Measurements from ENCODE around the gene PI16. TPM values are rescaled to one million over a fixed set of nuclear protein-coding genes. Genes with fewer than 3 reads are reported as not detected.
A peak's percentile ranks its signal among the peaks of the same experiment; 100 is the strongest.
"Not testable (repeated sequence)": the region's sequence is repeated elsewhere in the genome, so short reads cannot be mapped to it uniquely, and the experiment has no call there.

PI16 gene
- total RNA-seq, 1 donor from 2014 or later = not detected

DNA sequence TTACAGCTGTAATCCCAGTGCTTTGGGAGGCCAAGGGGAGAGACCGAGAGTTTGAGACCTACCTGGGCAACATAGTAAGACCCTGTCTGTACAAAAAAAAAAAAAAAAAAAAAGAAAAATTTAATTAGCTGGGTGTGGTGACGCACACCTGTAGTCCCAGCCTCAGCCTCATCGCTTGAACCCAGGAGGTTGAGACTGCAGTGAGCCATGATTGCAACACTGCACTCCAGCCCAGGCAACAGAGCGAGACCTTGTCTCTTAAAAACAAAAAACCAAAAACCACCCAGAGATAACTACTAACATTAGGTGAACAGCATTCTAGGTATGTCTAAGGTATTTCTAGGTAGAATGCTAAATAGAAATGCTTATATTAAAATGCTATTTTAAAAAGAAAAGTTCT is 21.0 kb upstream of the PI16 start:
- TF ChIP-seq, protein P1, sequence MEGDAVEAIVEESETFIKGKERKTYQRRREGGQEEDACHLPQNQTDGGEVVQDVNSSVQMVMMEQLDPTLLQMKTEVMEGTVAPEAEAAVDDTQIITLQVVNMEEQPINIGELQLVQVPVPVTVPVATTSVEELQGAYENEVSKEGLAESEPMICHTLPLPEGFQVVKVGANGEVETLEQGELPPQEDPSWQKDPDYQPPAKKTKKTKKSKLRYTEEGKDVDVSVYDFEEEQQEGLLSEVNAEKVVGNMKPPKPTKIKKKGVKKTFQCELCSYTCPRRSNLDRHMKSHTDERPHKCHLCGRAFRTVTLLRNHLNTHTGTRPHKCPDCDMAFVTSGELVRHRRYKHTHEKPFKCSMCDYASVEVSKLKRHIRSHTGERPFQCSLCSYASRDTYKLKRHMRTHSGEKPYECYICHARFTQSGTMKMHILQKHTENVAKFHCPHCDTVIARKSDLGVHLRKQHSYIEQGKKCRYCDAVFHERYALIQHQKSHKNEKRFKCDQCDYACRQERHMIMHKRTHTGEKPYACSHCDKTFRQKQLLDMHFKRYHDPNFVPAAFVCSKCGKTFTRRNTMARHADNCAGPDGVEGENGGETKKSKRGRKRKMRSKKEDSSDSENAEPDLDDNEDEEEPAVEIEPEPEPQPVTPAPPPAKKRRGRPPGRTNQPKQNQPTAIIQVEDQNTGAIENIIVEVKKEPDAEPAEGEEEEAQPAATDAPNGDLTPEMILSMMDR (IDR thresholded peaks at IDR 0.05) = no peak
- Mint-ChIP-seq H3K4me1 (ENCODE audit: unreplicated experiment) (peaks cover 72% of the 10 kb centered on the region), H3K36me3 (ENCODE audit: unreplicated experiment) (peaks cover 2% of the 10 kb centered on the region), H3K9me3 (ENCODE audit: unreplicated experiment) (no peaks in the 10 kb centered on the region), H3K4me3 (ENCODE audit: unreplicated experiment) (no peak overlapping the region), H3K27ac (ENCODE audit: unreplicated experiment) (peak overlapping the region; percentile 0), H3K27me3 (ENCODE audit: unreplicated experiment) (no peaks in the 10 kb centered on the region)
- DNase-seq (ENCODE audit: extremely low spot score, unreplicated experiment) = no peak

DNA sequence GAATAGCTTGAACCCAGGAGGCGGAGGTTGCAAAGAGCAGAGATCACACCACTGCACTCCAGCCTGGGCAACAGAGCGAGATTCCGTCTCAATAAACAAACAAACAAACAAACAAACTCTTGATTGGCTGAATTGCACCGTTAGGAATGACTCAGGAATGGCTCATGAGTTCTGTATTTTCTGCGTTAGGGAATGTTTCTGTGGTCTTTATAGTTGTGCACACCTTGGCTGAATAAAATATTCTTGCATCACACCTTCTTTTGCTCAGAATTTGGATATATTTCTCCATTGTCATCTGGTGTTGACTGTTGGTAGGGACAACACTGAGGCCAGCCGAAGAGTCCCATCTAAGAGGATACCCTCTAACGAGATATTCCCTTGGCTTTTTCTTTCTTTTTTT is 19.6 kb upstream of the PI16 start:
- DNase-seq (ENCODE audit: extremely low spot score, unreplicated experiment) = no peak
- Mint-ChIP-seq H3K27ac (ENCODE audit: unreplicated experiment) (peak overlapping the region; percentile 6), H3K9me3 (ENCODE audit: unreplicated experiment) (no peaks in the 10 kb centered on the region), H3K4me1 (ENCODE audit: unreplicated experiment) (peaks cover 60% of the 10 kb centered on the region), H3K36me3 (ENCODE audit: unreplicated experiment) (peaks cover 2% of the 10 kb centered on the region), H3K27me3 (ENCODE audit: unreplicated experiment) (no peaks in the 10 kb centered on the region), H3K4me3 (ENCODE audit: unreplicated experiment) (no peak overlapping the region)
- TF ChIP-seq, protein P1 (IDR thresholded peaks at IDR 0.05) = no peak

DNA sequence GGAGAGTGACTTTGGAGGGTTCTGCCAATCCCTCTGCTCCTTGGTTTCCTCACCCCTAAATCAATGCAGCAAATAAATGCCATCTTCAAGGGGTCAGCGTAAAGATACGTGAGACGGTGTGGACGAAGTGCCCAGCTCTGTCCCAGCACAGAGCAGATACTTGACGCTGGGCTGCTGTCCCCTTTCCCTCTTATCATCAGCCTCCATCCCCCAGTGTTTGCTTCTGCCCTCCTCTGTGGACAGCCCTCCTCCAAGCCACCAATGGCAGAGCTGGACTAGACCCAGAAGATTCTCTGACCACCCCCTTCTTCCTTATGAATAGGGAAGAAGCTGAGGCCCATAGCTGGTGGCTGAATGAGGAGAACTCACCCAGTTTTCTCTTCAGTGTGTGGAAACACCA is 17.7 kb upstream of the PI16 start:
- H3K4me3 Mint-ChIP-seq (ENCODE audit: unreplicated experiment) = no peak overlapping the region
- H3K9me3 Mint-ChIP-seq (ENCODE audit: unreplicated experiment) = no peaks in the 10 kb centered on the region
- H3K4me1 Mint-ChIP-seq (ENCODE audit: unreplicated experiment) = peaks cover 45% of the 10 kb centered on the region
- H3K36me3 Mint-ChIP-seq (ENCODE audit: unreplicated experiment) = peaks cover 2% of the 10 kb centered on the region
- H3K27ac Mint-ChIP-seq (ENCODE audit: unreplicated experiment) = peak overlapping the region; percentile 50
- no peak for DNase-seq (ENCODE audit: extremely low spot score, unreplicated experiment)
- H3K27me3 Mint-ChIP-seq (ENCODE audit: unreplicated experiment) = no peaks in the 10 kb centered on the region
- TF ChIP-seq, protein P1 (IDR thresholded peaks at IDR 0.05) = no peak

- Mint-ChIP-seq H3K9me3 (ENCODE audit: unreplicated experiment) (no peaks in the 10 kb centered on the region), H3K27ac (ENCODE audit: unreplicated experiment) (no peak overlapping the region), H3K27me3 (ENCODE audit: unreplicated experiment) (no peaks in the 10 kb centered on the region), H3K4me1 (ENCODE audit: unreplicated experiment) (peaks cover 39% of the 10 kb centered on the region), H3K36me3 (ENCODE audit: unreplicated experiment) (no peaks in the 10 kb centered on the region), H3K4me3 (ENCODE audit: unreplicated experiment) (no peak overlapping the region)
- no peak for DNase-seq (ENCODE audit: extremely low spot score, unreplicated experiment)
- TF ChIP-seq, protein P1 (IDR thresholded peaks at IDR 0.05) = no peak
Observed at GRCh38 chr6:36937896-36938295, 16.6 kb upstream of the PI16 start.

DNA sequence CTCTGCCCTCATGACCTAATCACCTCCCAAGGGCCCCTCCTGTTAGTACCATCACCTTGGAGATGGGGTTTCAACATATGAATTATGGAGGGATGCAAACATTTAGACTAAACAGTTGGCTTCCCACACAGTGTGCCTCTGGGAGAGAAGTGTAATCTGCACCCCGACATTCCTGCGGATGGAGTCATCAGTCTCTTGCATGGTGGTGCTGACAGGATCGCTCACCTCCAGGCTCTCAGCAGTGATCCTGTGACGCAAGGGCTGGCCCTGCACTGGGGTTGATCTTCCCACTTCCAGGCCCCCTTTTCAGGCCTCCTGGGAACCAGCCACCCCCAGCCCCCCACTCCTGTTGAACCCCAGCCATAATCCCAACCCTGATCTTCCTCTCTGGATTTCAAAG is 16.0 kb upstream of the PI16 start:
- peaks cover 33% of the 10 kb centered on the region for H3K4me1 Mint-ChIP-seq (ENCODE audit: unreplicated experiment)
- H3K9me3 Mint-ChIP-seq (ENCODE audit: unreplicated experiment) = no peaks in the 10 kb centered on the region
- no peak overlapping the region for H3K4me3 Mint-ChIP-seq (ENCODE audit: unreplicated experiment)
- no peak overlapping the region for H3K27ac Mint-ChIP-seq (ENCODE audit: unreplicated experiment)
- TF ChIP-seq, protein P1 (IDR thresholded peaks at IDR 0.05) = no peak
- no peak for DNase-seq (ENCODE audit: extremely low spot score, unreplicated experiment)
- H3K36me3 Mint-ChIP-seq (ENCODE audit: unreplicated experiment) = no peaks in the 10 kb centered on the region
- H3K27me3 Mint-ChIP-seq (ENCODE audit: unreplicated experiment) = no peaks in the 10 kb centered on the region

DNA sequence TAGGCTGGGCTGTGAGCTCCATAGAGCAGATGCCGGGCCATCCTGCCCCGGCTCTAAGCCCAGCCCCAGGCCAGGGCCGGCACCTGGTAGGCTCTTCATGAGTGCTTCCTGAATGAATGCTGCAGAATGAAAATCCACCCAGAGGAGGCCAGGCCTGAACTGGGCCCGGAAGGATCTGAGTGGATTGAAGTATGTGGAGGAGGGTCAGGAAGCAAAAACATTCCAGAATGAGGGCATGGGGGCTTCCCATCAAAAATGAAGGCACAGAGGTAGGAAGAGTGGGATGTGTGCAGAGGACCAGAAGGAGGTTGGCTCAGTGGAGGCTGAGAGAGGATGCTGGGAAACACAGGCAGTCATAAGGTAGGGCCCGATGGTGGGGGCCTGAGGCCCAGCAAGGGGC is 15.5 kb upstream of the PI16 start:
- not testable (repeated sequence) for H3K9me3 Mint-ChIP-seq (ENCODE audit: unreplicated experiment); H3K27me3 Mint-ChIP-seq (ENCODE audit: unreplicated experiment); DNase-seq (ENCODE audit: extremely low spot score, unreplicated experiment); H3K36me3 Mint-ChIP-seq (ENCODE audit: unreplicated experiment); H3K27ac Mint-ChIP-seq (ENCODE audit: unreplicated experiment); H3K4me3 Mint-ChIP-seq (ENCODE audit: unreplicated experiment)
- peaks cover 28% of the 10 kb centered on the region for H3K4me1 Mint-ChIP-seq (ENCODE audit: unreplicated experiment)

All from osteocyte (in vitro differentiated cells).